GM21717 (cell line): ENCODE data around the gene ERC1.
"Not testable (repeated sequence)": the region's sequence is repeated elsewhere in the genome, so short reads cannot be mapped to it uniquely, and the experiment has no call there.

ENCODE experiments used
- ATAC-seq: cut with Tn5 transposase; IDR thresholded peaks from one replicate; pipeline ENCODE4 v1.9.1; 2021; ENCODE audit warnings: mild to moderate bottlenecking, moderate library complexity; ENCODE audit not compliant: unreplicated experiment

Gene ERC1

DNA sequence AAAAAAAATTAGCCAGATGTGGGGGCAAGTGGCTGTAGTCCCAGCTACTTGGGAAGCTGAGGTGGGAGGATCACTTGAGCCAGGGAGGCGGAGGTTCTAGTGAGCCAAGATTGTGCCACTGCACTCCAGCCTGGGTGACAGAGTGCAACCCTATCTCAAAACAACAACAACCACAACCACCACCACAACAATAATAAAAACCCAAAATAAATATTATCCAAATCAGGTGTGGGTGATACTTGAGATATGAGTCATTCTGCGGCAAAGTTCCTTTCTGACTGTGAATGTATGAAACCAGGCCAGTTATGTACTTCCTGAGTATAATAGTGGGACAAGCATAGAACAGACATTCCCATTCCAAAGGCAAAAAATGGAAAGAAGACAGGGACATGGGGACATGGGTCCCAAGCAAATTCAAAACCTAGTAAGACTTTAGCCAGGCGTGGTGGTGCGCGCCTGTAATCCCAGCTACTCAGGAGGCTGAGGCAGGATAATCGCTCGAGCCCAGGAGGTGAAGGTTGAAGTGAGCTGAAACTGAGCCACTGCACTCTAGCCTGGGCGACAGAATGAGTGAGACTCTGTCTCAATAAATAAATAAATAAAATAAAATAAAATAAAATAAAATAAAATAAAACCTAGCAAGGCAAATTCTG, 9.7 kb upstream of the ERC1 start:
- ATAC-seq = no peak

DNA sequence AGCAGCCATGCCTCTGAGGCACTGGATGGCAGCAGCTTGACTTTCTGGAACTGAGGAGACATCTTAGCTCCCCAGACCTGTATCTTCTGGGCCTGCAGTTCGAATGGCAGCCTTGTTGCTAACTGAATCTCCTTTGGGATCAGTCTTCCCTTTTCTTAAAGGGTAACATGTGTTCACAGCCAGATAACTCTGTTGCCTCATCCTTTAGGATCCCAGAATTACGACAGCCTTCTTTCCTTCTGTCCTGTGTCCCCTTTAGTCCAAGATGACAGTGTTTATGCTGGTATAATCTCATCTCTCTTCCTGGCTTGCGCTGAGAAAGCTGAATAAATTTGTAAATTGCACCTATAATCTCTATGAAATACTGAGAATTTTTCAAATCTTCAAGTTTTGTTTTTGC, 9.1 kb upstream of the ERC1 start:
- ATAC-seq = no peak

DNA sequence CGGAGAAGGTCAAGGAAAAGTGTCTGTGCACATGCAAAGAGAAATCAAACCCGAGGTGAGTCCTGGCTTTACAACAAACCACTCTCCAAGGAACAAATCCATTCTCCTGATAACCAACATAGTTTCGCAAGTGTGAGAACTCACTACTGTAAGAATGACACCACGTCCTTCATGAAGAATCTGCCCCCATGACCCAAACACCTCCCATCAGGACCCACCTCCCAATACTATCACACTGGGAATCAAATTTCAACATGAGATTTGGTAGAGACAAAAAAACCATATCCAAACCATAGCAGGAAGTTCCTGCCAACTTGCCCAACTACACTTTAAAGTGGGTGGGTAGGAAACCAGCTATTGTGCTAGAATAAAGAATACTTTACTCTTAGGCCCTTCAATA, 2.4 kb upstream of the ERC1 start:
- no peak for ATAC-seq

DNA sequence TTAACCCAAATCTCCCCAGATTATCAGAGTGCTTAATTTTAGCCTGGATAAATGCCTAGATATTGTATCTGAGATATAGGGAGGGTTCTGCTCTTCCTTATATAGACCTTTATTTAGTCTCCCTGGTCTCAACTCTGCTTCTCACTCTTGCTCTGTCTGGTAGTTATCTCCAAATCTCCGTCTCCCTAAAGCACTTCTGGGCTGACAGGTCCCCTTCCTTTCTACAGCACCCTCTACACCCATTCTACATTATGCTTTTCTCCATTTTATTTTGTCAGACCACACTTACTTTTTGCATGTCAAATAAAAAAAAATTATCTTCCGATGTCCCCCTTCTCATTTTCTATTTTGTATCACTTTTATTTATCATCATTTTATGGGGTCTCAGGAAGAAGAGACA, 2.0 kb upstream of the ERC1 start:
- ATAC-seq = no peak

DNA sequence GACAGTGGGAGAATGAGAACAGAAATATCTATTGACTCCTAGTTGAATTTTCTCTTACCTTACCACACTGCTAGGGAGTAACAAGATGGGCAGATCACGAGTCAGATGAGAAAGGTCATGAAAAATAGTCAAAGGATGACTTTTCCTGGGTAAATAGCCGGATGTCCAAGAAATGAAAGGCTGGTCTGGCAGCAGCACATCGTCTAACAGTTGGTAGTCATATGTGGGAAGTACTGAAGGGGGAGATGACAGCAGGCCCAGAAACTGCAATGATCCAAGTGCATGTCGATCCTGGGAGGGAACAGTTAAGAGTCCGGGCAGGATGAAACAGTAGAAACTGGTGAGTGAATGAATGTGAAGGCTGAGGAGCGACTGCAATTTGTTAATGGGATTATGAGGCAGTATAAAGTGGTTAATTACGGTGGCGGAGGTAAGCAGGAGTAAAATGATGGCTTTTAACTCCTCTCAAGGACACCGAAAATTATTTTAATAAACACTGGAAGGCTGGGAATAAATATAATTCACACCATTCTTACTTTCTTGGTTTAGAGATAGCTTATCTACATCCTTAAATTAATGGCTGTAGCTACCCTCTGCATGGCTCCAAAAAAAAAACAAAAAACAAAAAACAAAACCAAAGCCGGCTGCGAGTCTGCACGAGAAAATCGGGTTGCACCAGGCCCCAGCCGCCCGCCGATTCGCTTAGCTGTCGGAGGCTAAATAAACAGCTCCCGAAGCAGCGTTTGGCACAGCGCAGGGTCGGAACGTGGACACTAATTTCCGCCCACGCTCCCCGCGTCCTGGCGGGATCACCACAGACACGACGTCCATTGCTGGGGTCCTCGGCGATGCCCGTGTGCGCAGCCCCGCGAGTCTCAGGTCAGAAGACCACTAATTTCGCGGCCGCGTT, 1.0 kb upstream of the ERC1 start:
- ATAC-seq = no peak

DNA sequence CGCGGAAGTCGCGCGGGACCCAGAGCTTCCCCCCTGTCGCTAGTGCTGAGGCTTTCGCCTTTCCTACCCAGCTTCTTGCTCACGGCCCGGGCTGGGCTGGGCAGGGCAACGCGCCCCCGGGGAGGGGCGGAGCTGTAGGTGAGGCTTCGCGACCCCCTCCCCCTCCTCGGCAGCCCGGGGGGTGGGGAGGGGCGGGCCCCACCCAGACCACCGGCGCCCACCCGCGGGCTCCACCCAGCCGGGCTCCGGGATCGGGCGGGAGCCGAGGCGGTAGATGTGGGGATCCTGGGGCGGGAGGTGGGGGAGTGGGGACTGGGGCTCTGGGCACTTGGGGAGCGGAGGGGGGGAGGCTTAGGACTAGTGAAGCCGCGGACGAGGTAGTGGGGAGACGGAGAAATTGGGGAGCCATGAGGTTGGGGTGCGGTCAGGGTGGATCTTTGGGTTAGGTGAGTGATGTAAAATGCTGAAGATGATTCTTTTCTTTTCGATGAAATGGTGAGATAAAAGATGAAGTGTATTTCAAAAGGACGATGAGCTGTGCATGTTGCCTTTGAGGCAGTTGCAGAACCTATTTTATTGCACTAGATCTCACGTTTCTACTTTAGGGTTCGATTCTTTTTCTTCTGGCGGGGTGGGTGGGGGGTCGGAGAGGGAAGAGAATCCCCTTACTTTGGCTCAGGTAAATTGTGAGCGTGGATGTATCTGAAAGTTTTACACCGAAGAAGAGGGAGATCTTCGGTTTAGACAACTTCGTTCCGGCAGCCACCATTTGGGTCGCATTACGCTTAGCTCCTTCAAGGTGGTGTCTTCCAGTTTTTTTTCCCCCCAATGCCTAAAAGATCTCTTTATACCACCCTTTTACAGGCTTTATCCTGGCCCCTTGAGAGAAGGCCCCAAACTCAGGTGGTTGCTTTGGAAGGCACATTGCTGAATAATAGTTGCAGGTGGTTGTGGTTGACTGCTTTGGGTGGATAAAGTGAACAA, 619 bp downstream of the ERC1 start:
- peak; percentile 22 for ATAC-seq

DNA sequence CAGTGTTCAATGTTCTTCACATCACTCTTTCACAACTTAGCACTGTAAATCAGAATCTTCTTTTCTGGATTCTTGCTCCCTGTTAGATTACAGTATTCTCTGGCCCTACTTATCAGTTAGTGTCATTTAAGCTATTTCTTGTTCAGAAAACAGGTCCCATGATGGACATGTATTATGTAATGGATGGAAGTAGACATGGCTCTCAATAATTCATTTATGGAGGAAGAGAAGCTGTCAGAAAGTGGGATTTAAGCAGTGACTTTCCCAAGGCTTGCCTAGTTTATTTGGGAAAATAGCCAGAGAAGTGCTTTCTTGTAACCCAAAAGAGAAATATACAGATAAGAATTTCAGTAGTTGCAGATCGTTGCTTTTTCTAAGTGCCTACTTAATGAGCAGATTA, 1.6 kb downstream of the ERC1 start:
- ATAC-seq = no peak

DNA sequence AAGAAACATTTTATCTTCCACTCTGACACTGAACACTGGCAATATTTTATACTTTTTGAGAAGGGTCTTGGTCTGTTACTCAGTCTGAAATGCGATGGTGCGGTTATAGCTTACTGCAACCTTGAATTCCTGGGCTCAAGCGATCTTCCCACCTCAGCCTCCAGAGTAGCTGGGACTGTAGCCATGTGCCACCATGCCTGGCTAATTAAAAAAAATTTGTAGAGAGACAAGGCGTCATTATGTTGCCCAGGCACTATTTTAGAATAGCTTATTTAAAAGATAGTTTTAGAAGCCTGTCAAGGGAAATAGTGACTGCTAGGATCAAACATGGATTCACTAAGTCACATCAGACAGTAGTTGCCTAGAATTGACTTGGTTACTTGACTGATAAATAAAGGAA, 5.9 kb downstream of the ERC1 start:
- ATAC-seq = no peak

DNA sequence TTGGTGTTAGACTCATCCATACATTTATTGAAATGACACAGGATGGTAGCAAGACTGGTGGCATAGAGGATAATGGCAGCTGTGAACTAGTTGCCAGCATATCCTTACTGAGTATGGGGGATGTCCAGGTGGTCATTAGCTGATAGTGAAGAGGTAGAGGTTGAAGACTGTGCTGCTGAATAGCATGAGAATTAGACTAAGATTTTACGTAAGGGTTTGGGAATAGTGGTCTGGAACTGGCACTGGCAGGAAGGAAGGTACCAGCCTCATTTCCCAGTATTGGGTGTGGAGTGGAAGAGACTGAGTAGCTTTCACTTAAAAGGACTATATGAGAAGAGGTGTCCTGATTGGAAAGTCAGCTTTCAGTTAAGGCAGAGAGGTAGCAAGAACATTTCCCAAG, 6.5 kb downstream of the ERC1 start:
- ATAC-seq = no peak

DNA sequence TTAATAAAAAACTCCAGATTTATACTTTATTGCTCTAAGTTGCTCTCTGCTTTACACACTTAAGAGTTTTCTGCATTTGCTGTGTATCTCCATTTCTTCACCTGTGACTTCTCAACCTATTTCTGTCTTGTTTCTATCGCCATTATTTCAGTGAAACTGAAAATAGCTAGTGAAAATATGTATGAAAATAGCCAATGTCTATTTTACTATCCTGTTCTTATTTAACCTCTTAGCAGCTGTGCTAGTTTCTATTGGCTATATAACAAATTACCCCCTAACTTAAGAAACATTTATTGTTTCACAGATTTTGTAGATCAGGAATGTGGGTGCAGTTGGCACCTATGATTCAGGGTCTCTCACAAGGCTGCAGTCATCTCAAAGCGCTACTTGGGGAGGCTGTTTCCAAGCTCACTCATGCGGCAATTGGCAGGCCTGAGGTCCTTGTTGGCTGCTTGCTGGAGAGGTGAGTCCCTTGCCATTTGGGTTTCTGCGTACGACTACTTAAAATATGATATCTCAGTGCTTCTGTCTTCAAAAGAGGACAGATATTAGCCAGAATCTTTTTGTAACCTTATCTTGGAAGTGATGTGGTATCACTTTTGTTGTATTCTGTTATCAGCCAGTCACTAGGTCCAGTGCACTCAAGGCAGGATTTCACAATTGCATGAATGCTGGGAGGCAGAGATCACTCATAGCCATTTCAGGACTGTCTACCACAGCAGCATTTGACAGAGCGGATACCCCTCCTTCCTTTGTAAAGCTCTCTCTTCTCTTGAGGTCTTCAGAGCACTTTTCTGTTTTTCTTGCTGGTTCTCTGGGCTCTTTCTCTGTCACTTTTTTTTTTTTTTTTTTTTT, 7.2 kb downstream of the ERC1 start:
- ATAC-seq = no peak

DNA sequence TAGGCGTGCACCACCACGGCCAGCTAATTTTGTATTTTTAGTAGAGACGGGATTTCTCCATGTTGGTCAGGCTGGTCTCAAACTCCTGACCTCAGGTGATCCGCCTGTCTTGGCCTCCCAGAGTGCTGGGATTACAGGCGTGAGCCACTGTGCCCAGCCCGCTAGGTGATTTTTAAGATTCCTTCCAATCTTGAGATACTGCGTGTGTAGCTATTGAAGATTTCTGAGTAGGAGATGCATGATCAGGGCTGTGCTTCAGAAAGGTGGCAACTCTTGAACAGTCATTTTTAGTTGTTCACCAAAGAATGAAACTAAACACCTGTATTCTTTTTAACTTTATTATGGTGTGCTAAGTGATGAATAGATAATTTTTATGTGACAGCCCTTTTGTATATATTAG, 8.7 kb downstream of the ERC1 start:
- not testable (repeated sequence) for ATAC-seq

DNA sequence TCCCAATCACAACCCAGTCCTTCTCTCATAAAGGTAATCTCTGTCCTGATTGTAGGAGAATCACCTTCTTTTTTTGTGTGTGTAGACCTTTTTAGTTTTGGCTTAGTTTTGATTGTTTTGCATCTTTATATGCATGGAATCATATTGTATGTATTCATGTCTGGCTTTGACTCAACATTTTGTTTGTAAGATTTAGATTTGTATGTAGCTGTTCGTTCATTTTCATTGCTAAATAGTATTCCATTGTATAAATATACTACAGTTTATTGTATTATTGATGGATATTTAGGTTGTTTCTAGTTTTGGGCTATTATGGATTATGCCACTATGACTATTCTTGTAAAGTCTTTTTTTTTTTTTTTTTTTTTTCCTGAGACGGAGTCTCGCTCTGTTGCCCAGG, 10.5 kb downstream of the ERC1 start:
- no peak for ATAC-seq

DNA sequence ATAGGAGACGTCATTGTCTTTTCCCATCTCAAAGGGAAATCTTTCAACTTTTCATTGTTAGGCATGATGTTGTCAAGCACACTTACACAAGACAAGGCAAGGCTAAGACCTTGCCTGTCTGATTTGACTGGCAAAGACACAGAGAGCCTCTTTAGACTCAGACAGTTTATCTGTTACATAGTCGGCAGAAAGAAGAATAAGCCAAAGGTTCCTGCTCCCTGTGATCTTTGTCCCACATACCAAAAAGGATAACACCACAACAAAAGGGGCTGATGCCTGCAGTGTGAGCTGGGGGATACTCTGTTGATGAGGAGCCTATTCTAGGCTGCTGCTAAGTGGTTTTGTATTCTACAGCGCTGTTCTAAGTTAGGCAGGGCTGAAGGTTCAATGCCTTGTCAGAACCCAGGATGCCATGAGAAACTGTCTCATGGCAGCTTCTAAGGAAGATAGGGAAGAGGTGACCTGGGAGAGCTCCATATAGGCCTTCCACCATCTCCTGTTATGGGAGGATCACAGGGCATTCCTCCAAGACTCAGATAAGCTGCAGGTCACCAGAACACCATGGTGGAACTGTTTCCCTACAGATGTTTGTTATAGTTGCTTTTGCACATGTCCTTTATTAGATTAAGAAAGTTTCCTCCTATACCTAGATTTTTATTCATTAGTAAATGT, 12.7 kb downstream of the ERC1 start:
- no peak for ATAC-seq

DNA sequence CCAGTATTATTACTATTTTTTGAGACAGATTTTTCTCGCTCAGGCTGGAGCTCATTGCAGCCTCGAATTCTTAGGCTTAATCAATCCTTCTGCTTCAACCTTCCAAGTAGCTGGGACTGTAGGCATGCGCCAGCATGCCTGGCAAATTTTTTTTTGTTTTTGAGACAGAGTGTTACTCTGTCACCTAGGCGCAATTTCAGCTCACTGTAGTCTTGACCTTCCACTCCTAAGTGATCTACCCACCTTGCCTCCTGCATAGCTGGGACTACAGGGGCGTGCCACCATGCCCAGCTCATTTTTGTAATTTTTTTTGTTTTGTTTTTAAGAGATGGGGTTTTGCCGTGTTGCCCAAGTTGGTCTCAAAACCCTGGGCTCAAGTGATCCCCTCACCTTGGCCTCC, 15.2 kb downstream of the ERC1 start:
- ATAC-seq = no peak

DNA sequence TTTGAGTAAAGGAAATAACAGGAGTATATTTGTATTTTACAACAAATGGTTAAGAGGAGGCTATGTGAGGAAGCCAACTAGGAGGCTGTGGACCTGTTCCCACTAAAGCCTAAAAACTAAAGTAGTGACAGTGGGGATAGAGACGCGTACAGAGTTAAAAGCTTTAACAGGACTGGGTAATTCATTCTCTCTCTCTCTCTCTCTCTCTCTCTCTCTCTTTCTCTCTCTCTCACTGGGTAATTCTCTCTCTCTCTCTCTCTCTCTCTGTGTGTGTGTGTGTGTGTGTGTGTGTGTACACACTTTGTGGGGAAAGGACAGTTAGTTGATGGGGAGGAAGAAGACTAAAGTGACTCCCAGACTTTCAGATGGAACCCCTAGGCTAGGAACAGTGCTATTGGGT, 16.3 kb downstream of the ERC1 start:
- ATAC-seq = no peak

DNA sequence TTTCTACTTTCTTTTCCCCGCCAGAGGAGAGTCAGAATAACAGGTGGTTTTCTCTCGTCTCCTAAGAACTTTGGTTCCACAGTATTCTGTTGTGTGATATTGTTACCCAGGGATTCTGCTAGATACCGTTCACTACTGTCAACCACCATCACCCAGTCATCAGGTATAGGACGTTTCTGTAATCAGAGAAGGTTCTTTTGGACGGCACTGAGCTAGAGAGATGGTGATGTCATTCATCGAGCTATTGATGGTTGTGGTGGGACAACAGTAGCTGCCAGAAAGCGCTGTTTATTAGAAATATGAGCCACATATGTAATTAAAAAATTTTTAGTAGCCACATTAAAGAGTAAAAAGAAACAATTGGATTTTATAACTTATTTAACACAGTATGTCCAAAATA, 17.0 kb downstream of the ERC1 start:
- no peak for ATAC-seq

DNA sequence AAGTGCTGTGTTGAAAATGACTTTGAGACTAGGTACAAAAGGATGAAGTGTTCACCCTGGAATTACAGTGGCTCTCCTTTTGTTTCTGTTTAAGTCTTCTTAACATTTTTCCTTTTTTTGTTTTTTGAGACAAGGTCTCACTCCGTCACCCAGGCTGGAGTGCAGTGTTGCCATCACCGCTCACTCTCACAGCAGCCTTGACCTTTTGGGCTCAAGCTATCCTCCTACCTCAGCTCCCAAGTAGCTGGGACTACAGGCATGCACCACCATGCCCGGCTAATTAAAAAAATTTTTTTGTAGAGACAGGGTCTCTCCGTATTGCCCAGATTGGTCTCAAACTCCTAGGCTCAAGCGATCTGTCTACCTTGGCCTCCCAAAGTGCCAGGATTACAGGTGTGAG, 20.1 kb downstream of the ERC1 start:
- no peak for ATAC-seq

DNA sequence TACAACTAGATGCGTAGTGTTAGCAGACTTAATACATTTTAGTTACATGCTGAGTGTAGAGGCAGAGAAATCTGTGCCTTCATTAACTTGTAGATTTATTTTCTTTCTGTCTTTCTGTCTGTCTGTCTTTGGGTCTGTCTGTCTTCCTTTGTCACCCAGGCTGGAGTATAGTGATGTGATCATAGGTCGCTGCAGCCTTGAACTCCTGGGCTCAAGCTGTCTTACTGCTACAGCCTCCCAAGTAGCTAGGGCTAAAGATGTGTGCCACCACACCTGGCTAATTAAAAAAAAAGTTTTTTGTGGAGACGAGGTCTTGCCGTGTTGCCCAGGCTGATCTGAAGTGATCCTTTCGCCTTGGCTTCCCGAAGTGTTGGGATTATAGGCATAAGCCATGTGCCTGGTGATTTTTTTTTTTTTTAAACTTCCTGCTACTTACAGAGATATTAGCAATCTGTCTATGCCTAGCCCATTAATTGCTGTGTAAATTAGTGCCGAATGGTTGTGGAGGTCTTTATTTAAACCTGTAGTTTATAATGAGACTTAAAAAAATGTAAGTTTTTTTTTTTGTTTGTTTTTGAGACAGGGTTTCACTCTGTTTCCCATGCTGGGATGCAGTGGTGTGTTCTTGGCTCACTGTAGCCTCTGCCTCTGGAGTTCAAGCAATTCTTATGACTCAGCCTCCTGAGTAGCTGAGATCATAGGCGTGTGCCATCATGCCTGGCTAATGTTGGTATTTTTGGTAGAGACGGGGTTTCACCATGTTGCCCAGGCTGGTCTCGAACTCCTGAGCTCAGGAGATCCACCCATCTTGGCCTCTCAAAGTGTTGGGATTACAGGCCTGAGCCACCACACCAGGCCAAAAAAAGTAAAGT, 22.8 kb downstream of the ERC1 start:
- no peak for ATAC-seq

DNA sequence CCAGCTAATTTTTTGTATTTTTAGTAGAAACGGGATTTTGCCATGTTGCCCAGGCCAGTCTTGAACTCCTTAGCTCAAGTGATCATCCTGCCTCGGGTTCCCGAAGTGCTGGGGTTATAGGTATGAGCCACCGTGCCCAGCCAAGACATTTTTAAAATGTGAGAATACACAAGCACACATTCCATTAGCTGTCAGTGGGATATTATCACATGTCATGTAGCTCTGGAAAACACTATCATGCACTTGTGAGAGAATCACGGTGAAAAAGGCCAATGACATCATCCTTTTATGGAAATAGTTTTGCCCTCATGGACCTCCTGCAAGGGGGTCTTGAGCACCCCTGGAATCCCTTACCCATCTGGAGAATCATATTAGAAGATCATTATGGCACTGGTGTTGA, 28.3 kb downstream of the ERC1 start:
- no peak for ATAC-seq
